Peyer's patch (tissue), 4 donors: ENCODE results near the gene MAP3K13.

Experiments
- CTCF ChIP-seq, 6 experiments: fragments of 450-650 bp in 4 of 6; fragments of 200-600 bp in 2 of 6; sonication (generic) in 1 of 6; IDR thresholded peaks; one replicate each; pipeline ENCODE4 v1.5.1; 2017 to 2019; ENCODE audit warnings: antibody characterized with exemption in 6 of 6, mild to moderate bottlenecking in 3 of 6, moderate library complexity in 1 of 6
- POLR2A ChIP-seq, 2 donors: fragments of 450-650 bp; IDR thresholded peaks; one replicate each; pipeline ENCODE4 v1.5.1; 2017; ENCODE audit warnings: antibody characterized with exemption in 2 of 2, mild to moderate bottlenecking in 2 of 2, moderate library complexity in 2 of 2

DNA sequence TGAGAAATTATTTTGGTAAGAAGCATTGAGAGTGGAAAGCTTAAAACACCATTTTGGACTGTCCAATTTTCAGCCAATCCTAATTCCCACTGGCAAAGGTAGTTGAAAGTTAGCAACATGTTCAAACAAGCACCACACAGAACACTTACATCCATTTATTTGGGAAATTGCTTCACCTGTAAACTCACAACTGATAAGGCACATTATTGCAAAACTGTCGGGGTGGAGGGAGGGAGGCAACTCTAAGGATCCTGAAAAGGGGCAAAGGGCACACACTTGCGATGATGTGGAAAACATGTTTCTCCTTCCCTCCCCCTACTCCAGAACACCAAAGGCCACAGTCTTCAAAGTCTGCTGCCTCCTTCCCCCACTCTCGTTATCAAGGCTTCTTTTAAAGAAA lies 126.5 kb downstream of the MAP3K13 start:
- no peak for TF ChIP-seq CTCF (IDR thresholded peaks at IDR 0.05)
- TF ChIP-seq POLR2A (IDR thresholded peaks at IDR 0.05) = no peak
